Liver (tissue), 9 donors: Measurements from ENCODE around the gene AHDC1. TPM values are rescaled to one million over a fixed set of nuclear protein-coding genes. Genes with fewer than 3 reads are reported as not detected.
"Not testable (repeated sequence)": the region's sequence is repeated elsewhere in the genome, so short reads cannot be mapped to it uniquely, and the experiment has no call there.

Source experiments
- DNase-seq: peaks from one replicate; pipeline ENCODE4 v3.0.0-alpha.2; 2017; ENCODE audit warnings: low spot score
- H3K27ac ChIP-seq, 2 donors: one replicate each; pipeline ENCODE4 v1.7.0; 2013; ENCODE audit warnings: inconsistent platforms in 2 of 2, low read length in 2 of 2, control low read depth in 1 of 2, low read depth in 1 of 2, mild to moderate bottlenecking in 1 of 2
- H3K27me3 ChIP-seq, 4 donors: one replicate each; pipeline versions ENCODE4 v1.6.1 to v1.7.0; 2013; ENCODE audit warnings: low read length in 3 of 4, inconsistent platforms in 1 of 4, mild to moderate bottlenecking in 1 of 4, moderate library complexity in 1 of 4; ENCODE audit not compliant: control insufficient read depth in 4 of 4, insufficient read depth in 4 of 4
- H3K36me3 ChIP-seq, 4 donors: one replicate each; pipeline versions ENCODE4 v1.6.1 to v1.7.0; 2013; ENCODE audit warnings: low read length in 3 of 4, mild to moderate bottlenecking in 3 of 4, low read depth in 1 of 4, moderate library complexity in 1 of 4; ENCODE audit not compliant: control insufficient read depth in 4 of 4, insufficient read depth in 3 of 4
- H3K4me1 ChIP-seq, 4 donors: one replicate each; pipeline versions ENCODE4 v1.6.1 to v1.7.0; 2013; ENCODE audit warnings: low read length in 3 of 4, mild to moderate bottlenecking in 3 of 4, moderate library complexity in 1 of 4; ENCODE audit not compliant: control insufficient read depth in 4 of 4, insufficient read depth in 4 of 4
- H3K4me3 ChIP-seq, 3 donors: one replicate each; pipeline versions ENCODE4 v1.6.1 to v1.7.0; 2013; ENCODE audit warnings: low read length in 3 of 3, control low read depth in 1 of 3, low read depth in 1 of 3, mild to moderate bottlenecking in 1 of 3
- H3K9ac ChIP-seq, 2 donors: one replicate each; pipeline ENCODE4 v1.7.0; 2013; ENCODE audit warnings: low read length in 2 of 2, mild to moderate bottlenecking in 2 of 2, moderate library complexity in 2 of 2, control low read depth in 1 of 2, low read depth in 1 of 2
- H3K9me3 ChIP-seq, 4 donors: one replicate each; pipeline versions ENCODE4 v1.6.1 to v1.7.0; 2013; ENCODE audit warnings: low read length in 3 of 4; ENCODE audit not compliant: control insufficient read depth in 4 of 4
- FOXA1 ChIP-seq: IDR thresholded peaks from 2 replicates; pipeline ENCODE4 v1.6.1; 2016; ENCODE audit warnings: antibody characterized with exemption
- FOXA2 ChIP-seq: IDR thresholded peaks from 2 replicates; pipeline ENCODE4 v1.6.1; 2016; ENCODE audit warnings: antibody characterized with exemption
- JUND ChIP-seq, 2 donors: IDR thresholded peaks; 2 replicates each; pipeline ENCODE4 v1.6.1; 2016; ENCODE audit warnings: antibody characterized with exemption in 2 of 2
- RXRA ChIP-seq, 2 donors: IDR thresholded peaks; 2 replicates each; pipeline ENCODE4 v1.6.1; 2017 to 2018; ENCODE audit warnings: antibody characterized with exemption in 2 of 2, mild to moderate bottlenecking in 1 of 2
- WGBS: extraction: QIAGEN DNeasy Blood & Tissue Kit; methylation state at CpG from one replicate; pipeline ENCODE4 v1.1.7; 2013; 5-methylcytosine and 5-hydroxymethylcytosine counted together
- polyA plus RNA-seq, 2 donors: library from polyadenylated mRNA; stranded (reverse) in 1 of 2; unstranded in 1 of 2; fragments of 200-250 nt in 1 of 2; fragments of >200 nt in 1 of 2; fragmentation: Nextera tagmentation in 1 of 2; extraction: Ambion mirVana in 1 of 2; gene quantifications; one replicate each; pipeline versions ENCODE4 v1.2.1 to v1.2.3, GENCODE V29; 2013 to 2015
- total RNA-seq, 2 donors: library from RNA; depleted of rRNA; stranded (reverse); fragments of >200 nt; gene quantifications; one replicate each; pipeline ENCODE4 v1.2.3, GENCODE V29; 2014
- TF ChIP-seq, protein P1 (sequence below): IDR thresholded peaks from 2 replicates; pipeline ENCODE4 v1.6.1; 2016; ENCODE audit warnings: antibody characterized with exemption
- TF ChIP-seq, protein P2 (sequence below): IDR thresholded peaks from 2 replicates; pipeline ENCODE4 v1.6.1; 2016; ENCODE audit warnings: antibody characterized with exemption
- TF ChIP-seq, protein P3 (sequence below): fragments of 150-350 bp; IDR thresholded peaks from 2 replicates; pipeline ENCODE4 v1.5.1; 2017; ENCODE audit warnings: improper control_type of control experiment, low read depth, low read length; ENCODE audit not compliant: missing input control
- TF ChIP-seq, protein P4 (sequence below): IDR thresholded peaks from 2 replicates; pipeline ENCODE4 v1.6.1; 2016; ENCODE audit warnings: antibody characterized with exemption, mild to moderate bottlenecking
- donor health status: healthy.
- donor health status: healthy.
- donor health status: healthy.
- donor health status: healthy.
- donor health status: healthy.

AHDC1 gene
- total and polyA plus RNA-seq, 4 donors = 2.4 to 6.5 (median 5.5) TPM

DNA sequence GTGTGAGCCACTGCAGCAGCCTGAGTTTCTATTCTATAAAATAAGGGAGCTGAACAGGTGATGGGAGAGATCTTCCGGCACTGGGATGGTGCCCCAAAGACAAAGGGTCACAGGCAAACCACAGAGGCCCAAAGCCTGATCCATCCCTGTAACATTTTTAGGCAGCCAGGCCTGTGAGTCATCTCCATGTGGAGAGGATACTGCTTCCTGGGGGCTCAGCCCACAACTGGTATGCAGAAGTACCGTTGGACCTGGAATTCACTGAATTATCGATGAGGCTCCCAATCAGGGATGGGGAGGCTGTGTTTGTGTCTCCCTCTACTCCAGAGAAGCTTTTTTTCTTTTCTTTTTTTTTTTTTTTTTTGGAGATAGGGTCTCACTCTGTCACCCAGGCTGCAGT is 65.2 kb downstream of the AHDC1 start:
- H3K27me3 ChIP-seq = no peaks in the 10 kb centered on the region
- 86% methylated on average over 3 of the region's 3 CpGs for WGBS
- no peak overlapping the region for H3K9ac ChIP-seq
- peaks cover 0 to 13% (median 6%) of the 10 kb centered on the region in 4 donors for H3K36me3 ChIP-seq
- DNase-seq = no peak
- no peaks in the 10 kb centered on the region for H3K9me3 ChIP-seq
- H3K27ac ChIP-seq = no peak overlapping the region
- no peak overlapping the region for H3K4me3 ChIP-seq
- H3K4me1 ChIP-seq = peaks cover 0 to 3% (median 0%) of the 10 kb centered on the region in 4 donors
- TF ChIP-seq FOXA2 = no peak
- TF ChIP-seq, protein P1, sequence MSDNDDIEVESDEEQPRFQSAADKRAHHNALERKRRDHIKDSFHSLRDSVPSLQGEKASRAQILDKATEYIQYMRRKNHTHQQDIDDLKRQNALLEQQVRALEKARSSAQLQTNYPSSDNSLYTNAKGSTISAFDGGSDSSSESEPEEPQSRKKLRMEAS = no peak
- TF ChIP-seq, protein P2, sequence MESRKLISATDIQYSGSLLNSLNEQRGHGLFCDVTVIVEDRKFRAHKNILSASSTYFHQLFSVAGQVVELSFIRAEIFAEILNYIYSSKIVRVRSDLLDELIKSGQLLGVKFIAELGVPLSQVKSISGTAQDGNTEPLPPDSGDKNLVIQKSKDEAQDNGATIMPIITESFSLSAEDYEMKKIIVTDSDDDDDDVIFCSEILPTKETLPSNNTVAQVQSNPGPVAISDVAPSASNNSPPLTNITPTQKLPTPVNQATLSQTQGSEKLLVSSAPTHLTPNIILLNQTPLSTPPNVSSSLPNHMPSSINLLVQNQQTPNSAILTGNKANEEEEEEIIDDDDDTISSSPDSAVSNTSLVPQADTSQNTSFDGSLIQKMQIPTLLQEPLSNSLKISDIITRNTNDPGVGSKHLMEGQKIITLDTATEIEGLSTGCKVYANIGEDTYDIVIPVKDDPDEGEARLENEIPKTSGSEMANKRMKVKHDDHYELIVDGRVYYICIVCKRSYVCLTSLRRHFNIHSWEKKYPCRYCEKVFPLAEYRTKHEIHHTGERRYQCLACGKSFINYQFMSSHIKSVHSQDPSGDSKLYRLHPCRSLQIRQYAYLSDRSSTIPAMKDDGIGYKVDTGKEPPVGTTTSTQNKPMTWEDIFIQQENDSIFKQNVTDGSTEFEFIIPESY = no peak
- TF ChIP-seq, protein P3, sequence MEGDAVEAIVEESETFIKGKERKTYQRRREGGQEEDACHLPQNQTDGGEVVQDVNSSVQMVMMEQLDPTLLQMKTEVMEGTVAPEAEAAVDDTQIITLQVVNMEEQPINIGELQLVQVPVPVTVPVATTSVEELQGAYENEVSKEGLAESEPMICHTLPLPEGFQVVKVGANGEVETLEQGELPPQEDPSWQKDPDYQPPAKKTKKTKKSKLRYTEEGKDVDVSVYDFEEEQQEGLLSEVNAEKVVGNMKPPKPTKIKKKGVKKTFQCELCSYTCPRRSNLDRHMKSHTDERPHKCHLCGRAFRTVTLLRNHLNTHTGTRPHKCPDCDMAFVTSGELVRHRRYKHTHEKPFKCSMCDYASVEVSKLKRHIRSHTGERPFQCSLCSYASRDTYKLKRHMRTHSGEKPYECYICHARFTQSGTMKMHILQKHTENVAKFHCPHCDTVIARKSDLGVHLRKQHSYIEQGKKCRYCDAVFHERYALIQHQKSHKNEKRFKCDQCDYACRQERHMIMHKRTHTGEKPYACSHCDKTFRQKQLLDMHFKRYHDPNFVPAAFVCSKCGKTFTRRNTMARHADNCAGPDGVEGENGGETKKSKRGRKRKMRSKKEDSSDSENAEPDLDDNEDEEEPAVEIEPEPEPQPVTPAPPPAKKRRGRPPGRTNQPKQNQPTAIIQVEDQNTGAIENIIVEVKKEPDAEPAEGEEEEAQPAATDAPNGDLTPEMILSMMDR = no peak

DNA sequence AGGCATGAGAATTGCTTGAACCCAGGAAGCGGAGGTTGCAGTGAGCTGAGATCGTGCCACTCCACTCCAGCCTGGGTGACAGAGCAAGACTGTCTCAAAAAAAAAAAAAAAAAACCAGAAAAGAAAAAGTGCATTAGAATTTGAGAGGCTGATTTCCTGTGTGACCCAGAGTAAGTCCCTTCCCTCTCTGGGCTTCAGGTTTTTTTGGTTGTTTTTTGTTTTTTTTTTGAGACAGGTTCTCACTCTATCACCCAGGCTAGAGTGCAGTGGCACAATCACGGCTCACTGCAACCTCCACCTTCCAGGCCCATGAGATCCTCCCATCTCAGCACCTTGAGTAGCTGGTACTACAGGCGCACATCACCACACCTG is 65.7 kb downstream of the AHDC1 start:
- not testable (repeated sequence) for H3K27me3 ChIP-seq, DNase-seq, H3K4me1 ChIP-seq, H3K9ac ChIP-seq, H3K27ac ChIP-seq, H3K4me3 ChIP-seq, H3K9me3 ChIP-seq
- H3K36me3 ChIP-seq = peaks cover 0 to 13% (median 7%) of the 10 kb centered on the region in 4 donors
- WGBS = 99% methylated on average over 4 of the region's 4 CpGs

DNA sequence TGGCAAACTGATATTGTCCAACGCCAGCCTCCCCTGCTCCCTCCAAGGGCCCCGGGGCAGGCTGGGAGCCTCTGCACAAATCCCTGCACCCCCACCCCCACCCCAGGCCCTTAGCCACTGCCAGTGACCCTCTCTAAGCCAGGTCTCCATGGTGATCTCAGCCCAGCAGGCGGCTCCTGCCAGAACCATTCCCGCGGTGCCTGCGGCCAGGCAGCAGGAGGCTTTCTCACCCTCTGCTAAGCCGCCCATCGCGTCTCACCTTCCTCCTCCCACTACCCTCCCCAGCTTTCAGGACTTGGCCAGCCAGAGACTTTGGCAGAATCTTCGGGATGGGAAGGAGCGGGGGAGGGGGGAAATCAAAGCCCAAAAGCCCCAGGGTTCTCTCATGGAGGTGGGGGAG is 67.2 kb downstream of the AHDC1 start:
- no peak overlapping the region for H3K9ac ChIP-seq
- no peak overlapping the region for H3K27ac ChIP-seq
- TF ChIP-seq FOXA1 = no peak
- no peak for TF ChIP-seq RXRA (IDR thresholded peaks at IDR 0.05)
- TF ChIP-seq, protein P4, sequence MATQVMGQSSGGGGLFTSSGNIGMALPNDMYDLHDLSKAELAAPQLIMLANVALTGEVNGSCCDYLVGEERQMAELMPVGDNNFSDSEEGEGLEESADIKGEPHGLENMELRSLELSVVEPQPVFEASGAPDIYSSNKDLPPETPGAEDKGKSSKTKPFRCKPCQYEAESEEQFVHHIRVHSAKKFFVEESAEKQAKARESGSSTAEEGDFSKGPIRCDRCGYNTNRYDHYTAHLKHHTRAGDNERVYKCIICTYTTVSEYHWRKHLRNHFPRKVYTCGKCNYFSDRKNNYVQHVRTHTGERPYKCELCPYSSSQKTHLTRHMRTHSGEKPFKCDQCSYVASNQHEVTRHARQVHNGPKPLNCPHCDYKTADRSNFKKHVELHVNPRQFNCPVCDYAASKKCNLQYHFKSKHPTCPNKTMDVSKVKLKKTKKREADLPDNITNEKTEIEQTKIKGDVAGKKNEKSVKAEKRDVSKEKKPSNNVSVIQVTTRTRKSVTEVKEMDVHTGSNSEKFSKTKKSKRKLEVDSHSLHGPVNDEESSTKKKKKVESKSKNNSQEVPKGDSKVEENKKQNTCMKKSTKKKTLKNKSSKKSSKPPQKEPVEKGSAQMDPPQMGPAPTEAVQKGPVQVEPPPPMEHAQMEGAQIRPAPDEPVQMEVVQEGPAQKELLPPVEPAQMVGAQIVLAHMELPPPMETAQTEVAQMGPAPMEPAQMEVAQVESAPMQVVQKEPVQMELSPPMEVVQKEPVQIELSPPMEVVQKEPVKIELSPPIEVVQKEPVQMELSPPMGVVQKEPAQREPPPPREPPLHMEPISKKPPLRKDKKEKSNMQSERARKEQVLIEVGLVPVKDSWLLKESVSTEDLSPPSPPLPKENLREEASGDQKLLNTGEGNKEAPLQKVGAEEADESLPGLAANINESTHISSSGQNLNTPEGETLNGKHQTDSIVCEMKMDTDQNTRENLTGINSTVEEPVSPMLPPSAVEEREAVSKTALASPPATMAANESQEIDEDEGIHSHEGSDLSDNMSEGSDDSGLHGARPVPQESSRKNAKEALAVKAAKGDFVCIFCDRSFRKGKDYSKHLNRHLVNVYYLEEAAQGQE = no peak
- no peak for TF ChIP-seq JUND (IDR thresholded peaks at IDR 0.05)
- peaks cover 0 to 3% (median 0%) of the 10 kb centered on the region in 4 donors for H3K4me1 ChIP-seq
- no peak overlapping the region for H3K4me3 ChIP-seq
- DNase-seq = no peak
- no peaks in the 10 kb centered on the region for H3K9me3 ChIP-seq
- peaks cover 0 to 13% (median 5%) of the 10 kb centered on the region in 4 donors for H3K36me3 ChIP-seq
- no peaks in the 10 kb centered on the region for H3K27me3 ChIP-seq
- WGBS = 71% methylated on average over 11 of the region's 11 CpGs
